Retinal pigment epithelial cell (primary cell): Measurements from ENCODE around the gene SLC41A2.

Experiments used
- DNase-seq: peaks from one replicate; pipeline ENCODE4 v3.0.0-alpha.2; 2010; ENCODE audit warnings: low read depth
- H3K4me3 ChIP-seq: 2 replicates; pipeline ENCODE4 v1.5.1; 2011; ENCODE audit warnings: mild to moderate bottlenecking, low read length, control low read depth, moderate library complexity
- TF ChIP-seq, protein P1 (sequence below): conservative IDR thresholded peaks from 2 replicates; pipeline ENCODE4 v1.5.1; 2011; ENCODE audit warnings: low read depth, low read length, control low read depth, inconsistent platforms

Gene SLC41A2, protein sequence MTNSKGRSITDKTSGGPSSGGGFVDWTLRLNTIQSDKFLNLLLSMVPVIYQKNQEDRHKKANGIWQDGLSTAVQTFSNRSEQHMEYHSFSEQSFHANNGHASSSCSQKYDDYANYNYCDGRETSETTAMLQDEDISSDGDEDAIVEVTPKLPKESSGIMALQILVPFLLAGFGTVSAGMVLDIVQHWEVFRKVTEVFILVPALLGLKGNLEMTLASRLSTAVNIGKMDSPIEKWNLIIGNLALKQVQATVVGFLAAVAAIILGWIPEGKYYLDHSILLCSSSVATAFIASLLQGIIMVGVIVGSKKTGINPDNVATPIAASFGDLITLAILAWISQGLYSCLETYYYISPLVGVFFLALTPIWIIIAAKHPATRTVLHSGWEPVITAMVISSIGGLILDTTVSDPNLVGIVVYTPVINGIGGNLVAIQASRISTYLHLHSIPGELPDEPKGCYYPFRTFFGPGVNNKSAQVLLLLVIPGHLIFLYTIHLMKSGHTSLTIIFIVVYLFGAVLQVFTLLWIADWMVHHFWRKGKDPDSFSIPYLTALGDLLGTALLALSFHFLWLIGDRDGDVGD

DNA sequence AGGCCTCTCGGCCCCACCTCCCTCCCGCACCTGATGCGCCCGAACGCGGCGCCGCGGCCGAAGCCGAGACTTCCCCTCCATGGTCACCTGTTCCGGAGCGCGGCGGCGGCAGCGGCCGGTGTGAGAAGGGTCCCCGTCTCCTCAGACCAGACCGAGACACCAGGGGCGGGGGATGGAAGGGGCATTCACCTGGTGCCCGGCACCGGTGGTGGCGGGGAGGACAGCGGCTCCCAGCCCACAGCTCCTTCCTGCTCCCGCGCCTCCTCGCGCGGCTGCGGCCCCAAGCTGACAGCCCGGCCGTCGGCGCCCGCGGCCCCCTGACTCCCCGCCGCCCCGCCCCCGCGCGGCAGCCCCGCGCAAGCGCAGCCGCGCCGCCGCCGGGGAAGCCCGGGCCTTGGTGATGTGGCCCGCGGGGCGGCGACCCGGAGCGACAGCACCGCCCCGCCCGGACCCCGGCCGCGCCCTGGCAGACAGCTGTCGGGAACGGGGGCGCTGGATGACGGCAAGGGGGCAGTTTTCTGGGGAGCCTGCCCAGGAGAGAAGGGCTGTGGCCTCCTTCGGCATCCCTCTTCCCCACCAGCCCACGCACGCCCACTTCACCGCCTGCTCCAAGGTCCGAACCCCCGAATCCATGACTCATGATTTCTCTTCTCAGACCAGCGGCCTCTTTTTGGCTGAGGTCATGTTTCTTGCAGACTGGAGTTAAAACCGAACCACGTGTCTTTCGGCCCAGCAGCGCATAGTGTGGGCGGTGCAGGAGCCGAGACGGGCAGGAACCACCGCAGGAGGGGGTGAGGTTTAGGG is at the start of gene SLC41A2:
Gene SLC41A2 (minus strand): TSS at position 290 of the 804 bp plus-strand sequence. CDS start 29,763 bp downstream, outside the sequence.
- TF ChIP-seq, protein P1, sequence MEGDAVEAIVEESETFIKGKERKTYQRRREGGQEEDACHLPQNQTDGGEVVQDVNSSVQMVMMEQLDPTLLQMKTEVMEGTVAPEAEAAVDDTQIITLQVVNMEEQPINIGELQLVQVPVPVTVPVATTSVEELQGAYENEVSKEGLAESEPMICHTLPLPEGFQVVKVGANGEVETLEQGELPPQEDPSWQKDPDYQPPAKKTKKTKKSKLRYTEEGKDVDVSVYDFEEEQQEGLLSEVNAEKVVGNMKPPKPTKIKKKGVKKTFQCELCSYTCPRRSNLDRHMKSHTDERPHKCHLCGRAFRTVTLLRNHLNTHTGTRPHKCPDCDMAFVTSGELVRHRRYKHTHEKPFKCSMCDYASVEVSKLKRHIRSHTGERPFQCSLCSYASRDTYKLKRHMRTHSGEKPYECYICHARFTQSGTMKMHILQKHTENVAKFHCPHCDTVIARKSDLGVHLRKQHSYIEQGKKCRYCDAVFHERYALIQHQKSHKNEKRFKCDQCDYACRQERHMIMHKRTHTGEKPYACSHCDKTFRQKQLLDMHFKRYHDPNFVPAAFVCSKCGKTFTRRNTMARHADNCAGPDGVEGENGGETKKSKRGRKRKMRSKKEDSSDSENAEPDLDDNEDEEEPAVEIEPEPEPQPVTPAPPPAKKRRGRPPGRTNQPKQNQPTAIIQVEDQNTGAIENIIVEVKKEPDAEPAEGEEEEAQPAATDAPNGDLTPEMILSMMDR = no peak
- H3K4me3 ChIP-seq = peak within 1 kb of the TSS; percentile 85
- DNase-seq = peak; percentile 96

DNA sequence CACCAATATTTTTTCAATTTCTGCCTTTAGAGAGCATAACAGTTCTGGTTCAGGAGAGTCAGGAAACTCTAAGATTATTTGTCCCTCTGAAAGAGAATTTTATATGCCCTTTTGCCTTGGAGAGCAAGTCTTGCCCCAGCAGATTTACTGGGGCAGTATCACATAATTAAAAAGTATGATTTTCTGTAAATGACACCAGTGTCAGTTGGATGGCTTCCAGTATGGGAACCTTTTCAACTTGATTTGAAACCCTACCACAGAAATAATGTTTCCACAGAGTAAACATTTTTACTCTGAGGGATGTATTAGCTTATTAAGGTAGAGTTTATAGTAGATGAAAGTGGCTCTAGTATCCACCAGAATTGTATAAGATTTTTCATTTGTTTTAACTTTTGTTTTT is 43.4 kb upstream of the SLC41A2 start:
- DNase-seq = no peak
- TF ChIP-seq, protein P1 = no peak
- H3K4me3 ChIP-seq = no peak overlapping the region

DNA sequence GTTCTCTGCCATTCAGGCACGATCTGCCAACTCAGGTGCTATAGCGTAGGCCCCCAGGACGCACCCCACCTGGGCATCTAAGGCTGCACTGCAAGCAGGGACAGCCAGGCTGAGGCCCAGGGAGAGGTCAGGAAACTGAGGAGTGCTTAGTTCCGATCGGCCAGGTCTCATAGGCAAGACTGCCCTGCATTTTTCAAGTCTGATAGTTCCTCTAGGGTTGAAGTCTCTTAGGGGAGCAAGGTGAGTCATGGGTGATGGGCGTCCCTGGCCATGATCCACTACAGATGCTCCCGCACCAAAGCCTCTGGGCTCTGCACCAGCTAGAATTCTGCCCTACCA is 41.2 kb upstream of the SLC41A2 start:
- TF ChIP-seq, protein P1 = no peak
- no peak for DNase-seq
- no peak overlapping the region for H3K4me3 ChIP-seq

DNA sequence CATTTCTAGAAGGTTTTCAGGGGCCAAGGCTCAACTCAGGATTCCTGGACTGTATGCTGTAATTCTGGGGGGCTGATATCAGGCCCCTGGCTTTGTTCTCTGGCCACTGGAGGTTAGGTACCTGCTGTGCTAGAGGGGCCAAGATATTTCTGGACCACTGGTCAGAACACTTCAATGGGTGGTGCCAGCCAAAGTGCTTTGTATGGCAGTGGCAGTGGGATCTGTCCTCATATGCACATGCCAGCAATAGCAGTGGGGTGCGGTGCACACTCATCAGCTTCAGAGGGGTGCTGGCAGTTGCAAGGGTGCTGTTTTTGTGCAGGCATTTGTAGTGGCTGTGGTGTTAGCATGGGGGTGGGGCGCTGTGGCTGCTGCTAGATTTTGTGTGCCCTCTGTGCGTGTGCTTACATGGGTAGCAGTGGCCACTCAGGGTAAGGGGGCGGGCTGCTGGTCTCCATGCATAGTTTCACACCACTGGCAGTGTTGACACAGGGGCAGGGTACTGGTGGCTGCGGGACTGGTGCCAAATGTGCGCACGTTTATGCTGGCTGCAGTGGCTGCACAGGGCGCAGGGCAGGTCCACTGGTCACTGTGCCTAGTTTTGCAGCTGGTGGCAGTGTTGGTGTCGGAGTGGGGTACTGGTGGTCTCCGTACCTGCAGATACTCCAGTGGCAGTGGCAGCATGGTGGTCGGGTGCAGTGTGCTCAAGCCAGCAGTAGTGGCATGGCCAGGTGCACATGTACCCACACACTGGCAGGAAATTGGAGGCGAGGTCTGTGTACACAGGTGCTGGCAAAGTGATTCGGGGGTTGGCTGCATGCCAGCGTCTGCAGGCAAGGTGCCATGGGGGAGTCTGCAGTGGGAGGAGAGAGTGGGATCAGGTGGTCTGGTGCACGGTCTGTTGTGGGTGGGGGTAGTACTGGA is 40.6 kb upstream of the SLC41A2 start:
- H3K4me3 ChIP-seq = no peak overlapping the region
- TF ChIP-seq, protein P1 = no peak
- DNase-seq = no peak

DNA sequence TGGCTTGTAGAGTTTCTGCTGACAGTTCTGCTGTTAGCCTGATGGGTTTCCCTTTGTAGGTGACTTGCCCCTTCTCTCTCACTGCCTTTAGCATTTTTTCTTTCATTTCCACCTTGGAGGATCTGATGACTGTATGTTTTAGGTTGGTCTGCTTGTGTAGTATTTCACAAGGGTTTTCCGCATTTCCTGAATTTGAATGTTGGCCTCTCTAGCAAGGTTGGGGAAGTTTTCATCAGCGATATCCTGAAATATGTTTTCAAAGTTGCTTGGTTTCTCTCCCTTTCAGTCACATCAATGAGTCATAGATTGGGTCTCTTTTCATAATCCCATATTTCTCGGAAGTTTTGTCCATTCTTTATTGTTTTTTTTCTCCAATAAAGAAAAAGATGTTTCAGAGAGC is 39.5 kb upstream of the SLC41A2 start:
- TF ChIP-seq, protein P1 = no peak
- no peak for DNase-seq
- H3K4me3 ChIP-seq = no peak overlapping the region

DNA sequence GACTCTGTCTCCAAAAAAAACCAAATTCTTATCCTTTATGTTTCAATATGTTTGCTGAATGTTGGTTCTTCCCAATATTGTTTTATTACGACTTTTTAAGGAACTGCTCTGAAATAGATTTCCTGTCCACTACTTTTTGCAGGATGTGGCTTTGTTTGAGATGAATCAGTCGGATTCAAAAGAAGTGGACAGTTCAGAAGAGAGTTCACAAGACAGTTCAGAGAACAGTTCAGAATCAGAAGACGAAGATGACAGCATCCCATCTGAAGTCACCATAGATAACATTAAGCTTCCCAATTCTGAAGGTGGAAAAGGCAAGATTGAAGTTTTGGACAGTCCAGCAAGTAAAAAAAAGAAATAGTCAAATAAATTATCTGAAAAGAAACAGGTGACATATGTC is 36.2 kb upstream of the SLC41A2 start:
- TF ChIP-seq, protein P1 = no peak
- H3K4me3 ChIP-seq = no peak overlapping the region
- DNase-seq = no peak
